Parietal lobe (tissue), 2 donors: ENCODE measurements around the gene MSRB2. TPM values are rescaled to one million over a fixed set of nuclear protein-coding genes. Genes with fewer than 3 reads are reported as not detected.

Experiments
- small RNA-seq: library from RNA; depleted of rRNA; stranded (forward); fragments of <200 nt; gene quantifications from one replicate; pipeline ENCODE3, GENCODE V24; 2014; ENCODE audit warnings: low replicate concordance
- total RNA-seq: library from RNA; depleted of rRNA; stranded (reverse); fragments of >200 nt; gene quantifications from one replicate; pipeline ENCODE4 v1.2.3, GENCODE V29; 2014

The MSRB2 gene
- total RNA-seq, result 20.3 TPM

GRCh38 chr10:23095404-23095965 lies at the start of gene MSRB2:
Gene MSRB2, plus strand, starts transcription at chr10:23095579. Its CDS starts 30 bp downstream, at chr10:23095609.

Small RNA genes lying within 50 kb of the gene (small RNA-seq; reads per million reads assigned to genes)
- not detected for gene RF00561

Other genes with a start within 250 kb of the MSRB2 start
- gene ARMC3, start 167.5 kb upstream of the MSRB2 start, total RNA-seq, result 3.8 TPM
- gene PTF1A, start 96.7 kb downstream of the MSRB2 start, total RNA-seq, result not detected
- gene C10orf67, start 249.2 kb downstream of the MSRB2 start, total RNA-seq, result 0.31 TPM